Measurements from ENCODE around the gene TSPAN32.

- TF ChIP-seq, protein P1, sequence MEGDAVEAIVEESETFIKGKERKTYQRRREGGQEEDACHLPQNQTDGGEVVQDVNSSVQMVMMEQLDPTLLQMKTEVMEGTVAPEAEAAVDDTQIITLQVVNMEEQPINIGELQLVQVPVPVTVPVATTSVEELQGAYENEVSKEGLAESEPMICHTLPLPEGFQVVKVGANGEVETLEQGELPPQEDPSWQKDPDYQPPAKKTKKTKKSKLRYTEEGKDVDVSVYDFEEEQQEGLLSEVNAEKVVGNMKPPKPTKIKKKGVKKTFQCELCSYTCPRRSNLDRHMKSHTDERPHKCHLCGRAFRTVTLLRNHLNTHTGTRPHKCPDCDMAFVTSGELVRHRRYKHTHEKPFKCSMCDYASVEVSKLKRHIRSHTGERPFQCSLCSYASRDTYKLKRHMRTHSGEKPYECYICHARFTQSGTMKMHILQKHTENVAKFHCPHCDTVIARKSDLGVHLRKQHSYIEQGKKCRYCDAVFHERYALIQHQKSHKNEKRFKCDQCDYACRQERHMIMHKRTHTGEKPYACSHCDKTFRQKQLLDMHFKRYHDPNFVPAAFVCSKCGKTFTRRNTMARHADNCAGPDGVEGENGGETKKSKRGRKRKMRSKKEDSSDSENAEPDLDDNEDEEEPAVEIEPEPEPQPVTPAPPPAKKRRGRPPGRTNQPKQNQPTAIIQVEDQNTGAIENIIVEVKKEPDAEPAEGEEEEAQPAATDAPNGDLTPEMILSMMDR (IDR thresholded peaks at IDR 0.05; ENCODE audit: insufficient read depth, low read length): no peak
- no peak for TF ChIP-seq POLR2AphosphoS5 (IDR thresholded peaks at IDR 0.05; ENCODE audit: low read depth)
- TF ChIP-seq, protein P2, sequence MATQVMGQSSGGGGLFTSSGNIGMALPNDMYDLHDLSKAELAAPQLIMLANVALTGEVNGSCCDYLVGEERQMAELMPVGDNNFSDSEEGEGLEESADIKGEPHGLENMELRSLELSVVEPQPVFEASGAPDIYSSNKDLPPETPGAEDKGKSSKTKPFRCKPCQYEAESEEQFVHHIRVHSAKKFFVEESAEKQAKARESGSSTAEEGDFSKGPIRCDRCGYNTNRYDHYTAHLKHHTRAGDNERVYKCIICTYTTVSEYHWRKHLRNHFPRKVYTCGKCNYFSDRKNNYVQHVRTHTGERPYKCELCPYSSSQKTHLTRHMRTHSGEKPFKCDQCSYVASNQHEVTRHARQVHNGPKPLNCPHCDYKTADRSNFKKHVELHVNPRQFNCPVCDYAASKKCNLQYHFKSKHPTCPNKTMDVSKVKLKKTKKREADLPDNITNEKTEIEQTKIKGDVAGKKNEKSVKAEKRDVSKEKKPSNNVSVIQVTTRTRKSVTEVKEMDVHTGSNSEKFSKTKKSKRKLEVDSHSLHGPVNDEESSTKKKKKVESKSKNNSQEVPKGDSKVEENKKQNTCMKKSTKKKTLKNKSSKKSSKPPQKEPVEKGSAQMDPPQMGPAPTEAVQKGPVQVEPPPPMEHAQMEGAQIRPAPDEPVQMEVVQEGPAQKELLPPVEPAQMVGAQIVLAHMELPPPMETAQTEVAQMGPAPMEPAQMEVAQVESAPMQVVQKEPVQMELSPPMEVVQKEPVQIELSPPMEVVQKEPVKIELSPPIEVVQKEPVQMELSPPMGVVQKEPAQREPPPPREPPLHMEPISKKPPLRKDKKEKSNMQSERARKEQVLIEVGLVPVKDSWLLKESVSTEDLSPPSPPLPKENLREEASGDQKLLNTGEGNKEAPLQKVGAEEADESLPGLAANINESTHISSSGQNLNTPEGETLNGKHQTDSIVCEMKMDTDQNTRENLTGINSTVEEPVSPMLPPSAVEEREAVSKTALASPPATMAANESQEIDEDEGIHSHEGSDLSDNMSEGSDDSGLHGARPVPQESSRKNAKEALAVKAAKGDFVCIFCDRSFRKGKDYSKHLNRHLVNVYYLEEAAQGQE (IDR thresholded peaks at IDR 0.05; ENCODE audit: insufficient replicate concordance, low read depth): no peak
These were observed 2.1 kb downstream of the TSPAN32 start for GRCh38 chr11:2303627-2304505.
